GM21447 (cell line): ENCODE measurements around the gene SLU7.

ENCODE experiments used
- ATAC-seq: cut with Tn5 transposase; IDR thresholded peaks from one replicate; pipeline ENCODE4 v1.9.1; 2021; ENCODE audit not compliant: unreplicated experiment

Gene SLU7

GRCh38 chr5:160369990-160370712 is 48.7 kb downstream of the SLU7 start, which contains the start of gene C1QTNF2:
C1QTNF2 (minus strand) TSS chr5:160370626; CDS start chr5:160355011, 15,615 bp downstream.
- ATAC-seq = no peak

- ATAC-seq = no peak
Observed at GRCh38 chr5:160367885-160368284, 51.0 kb downstream of the SLU7 start.

- ATAC-seq = no peak
Observed at GRCh38 chr5:160367261-160367660, 51.6 kb downstream of the SLU7 start.

GRCh38 chr5:160366230-160366629 is 52.7 kb downstream of the SLU7 start:
- no peak for ATAC-seq

- ATAC-seq = no peak
Observed at GRCh38 chr5:160363660-160364395, 55.1 kb downstream of the SLU7 start.

- ATAC-seq = no peak
Observed at GRCh38 chr5:160363211-160363610, 55.7 kb downstream of the SLU7 start.

- no peak for ATAC-seq
Observed at GRCh38 chr5:160361624-160362228, 57.2 kb downstream of the SLU7 start.

GRCh38 chr5:160360310-160360709 is 58.6 kb downstream of the SLU7 start:
- ATAC-seq = no peak

GRCh38 chr5:160359816-160360215 is 59.1 kb downstream of the SLU7 start:
- ATAC-seq = no peak

GRCh38 chr5:160359242-160359641 is 59.6 kb downstream of the SLU7 start:
- no peak for ATAC-seq

- ATAC-seq = no peak
Observed at GRCh38 chr5:160357861-160358411, 60.9 kb downstream of the SLU7 start.

GRCh38 chr5:160357394-160357793 is 61.5 kb downstream of the SLU7 start:
- no peak for ATAC-seq

GRCh38 chr5:160356550-160357347 is 62.1 kb downstream of the SLU7 start:
- ATAC-seq = no peak

GRCh38 chr5:160354666-160355065 is 64.2 kb downstream of the SLU7 start:
- no peak for ATAC-seq

GRCh38 chr5:160353379-160353778 is 65.5 kb downstream of the SLU7 start:
- no peak for ATAC-seq

- ATAC-seq = no peak
Observed at GRCh38 chr5:160352308-160352707, 66.6 kb downstream of the SLU7 start.
